Measurements from ENCODE around the gene IL20RB.
"Not testable (repeated sequence)": the region's sequence is repeated elsewhere in the genome, so short reads cannot be mapped to it uniquely, and the experiment has no call there.

The IL20RB gene

DNA sequence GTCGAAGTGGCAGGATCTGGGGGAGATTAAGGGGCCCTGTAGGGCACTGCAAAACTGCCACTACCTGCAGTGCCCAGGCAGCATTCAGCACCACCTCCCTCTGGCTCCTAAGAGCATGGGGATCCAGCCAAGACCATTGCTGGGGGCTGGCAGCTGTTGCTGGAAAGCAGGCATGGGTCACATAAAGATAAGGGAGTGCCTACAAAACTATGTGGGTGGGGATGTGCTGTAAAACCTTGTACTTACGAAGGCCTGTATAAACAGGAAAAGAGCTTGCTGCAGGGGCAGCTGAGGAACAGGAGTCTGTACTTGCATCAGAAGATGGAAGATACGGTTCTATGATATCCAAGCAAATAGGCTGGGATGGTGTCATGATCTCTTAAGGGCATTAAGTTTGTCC, 27.1 kb downstream of the IL20RB start:
- DNase-seq (ENCODE audit: low read depth in 2 of 3, low spot score in 1 of 3), result no peak

GRCh38 chr3:136987398-136987980, 29.7 kb downstream of the IL20RB start:
- not testable (repeated sequence) for DNase-seq (ENCODE audit: low read depth in 2 of 3, low spot score in 1 of 3)

DNA sequence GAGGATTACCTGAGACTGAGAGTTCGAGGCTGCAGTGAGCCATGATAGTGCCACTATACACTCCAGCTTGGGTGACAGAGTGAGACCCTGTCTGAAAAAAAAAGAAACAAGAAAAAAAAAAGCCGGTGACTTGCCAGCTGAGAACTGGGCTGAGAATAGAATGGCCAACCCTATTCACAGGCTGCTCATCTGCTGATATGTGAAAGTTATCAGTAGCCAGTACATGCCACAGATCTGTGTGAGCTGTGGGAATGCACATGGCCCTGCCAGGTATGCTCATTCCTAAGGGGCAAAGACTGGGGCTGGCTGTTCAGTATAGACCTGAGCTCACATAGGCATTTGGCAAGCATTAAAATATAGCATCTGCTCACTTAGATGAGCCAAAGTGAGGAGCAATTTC, 30.9 kb downstream of the IL20RB start:
- DNase-seq (ENCODE audit: low read depth in 2 of 3, low spot score in 1 of 3), result no peak

DNA sequence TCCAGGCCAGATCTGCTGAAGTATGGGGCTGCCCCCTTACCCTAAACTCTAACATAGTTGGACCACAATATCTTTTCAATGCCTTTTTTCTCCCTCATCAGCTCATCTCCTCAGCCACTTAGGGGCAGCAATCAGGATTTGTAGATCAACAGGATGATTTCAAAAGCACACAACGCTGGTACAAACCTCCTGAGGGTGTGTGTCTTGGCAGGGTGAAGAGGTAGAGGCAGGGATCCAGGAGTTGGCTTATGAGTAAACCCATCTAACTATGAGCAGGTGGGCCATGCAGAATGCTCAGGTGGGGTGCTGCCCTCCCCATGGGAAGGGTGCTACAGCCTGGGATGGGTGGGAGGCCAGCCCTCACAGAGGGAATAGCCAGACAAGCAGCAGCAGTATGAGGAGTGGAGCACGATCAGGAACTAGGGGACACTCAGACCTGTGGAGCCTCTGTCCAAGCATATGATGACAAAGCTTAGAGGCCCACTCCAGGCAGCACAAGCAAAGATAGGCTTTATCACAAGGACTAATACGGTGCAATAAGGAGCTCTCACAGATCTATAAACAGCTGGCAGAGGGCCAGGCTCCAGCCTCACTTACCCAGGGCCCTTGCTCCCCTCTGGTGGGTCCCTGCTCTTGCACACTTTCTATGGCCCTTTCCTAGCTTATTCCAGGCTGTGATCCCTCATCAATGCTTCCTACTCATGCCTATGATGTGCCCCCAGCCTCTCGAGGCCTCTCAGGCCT, 32.2 kb downstream of the IL20RB start:
- no peak for DNase-seq (ENCODE audit: low read depth in 2 of 3, low spot score in 1 of 3)

- no peak for DNase-seq (ENCODE audit: low read depth in 2 of 3, low spot score in 1 of 3)
Measured at GRCh38 chr3:136990826-136991225, 33.0 kb downstream of the IL20RB start.

DNA sequence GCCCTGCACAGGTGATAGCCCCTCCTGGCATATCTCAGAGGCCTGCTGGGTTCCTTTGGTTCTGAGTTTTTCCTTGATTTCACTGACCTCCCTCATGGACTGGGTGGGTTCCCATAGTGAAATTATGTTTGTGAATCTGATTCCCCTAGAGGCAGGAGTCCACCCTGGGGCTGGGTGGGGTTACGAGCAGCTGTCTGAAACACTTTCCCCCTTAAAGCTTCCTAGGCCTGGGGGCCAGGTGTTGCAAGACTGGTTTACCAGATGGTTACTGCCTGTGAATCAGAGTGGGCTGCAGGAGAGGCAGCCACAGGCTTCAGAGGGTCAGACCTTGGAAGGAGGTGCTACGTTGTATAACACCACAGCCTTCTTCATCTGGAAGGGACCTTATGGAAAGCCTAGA, 34.3 kb downstream of the IL20RB start:
- no peak for DNase-seq (ENCODE audit: low read depth in 2 of 3, low spot score in 1 of 3)

GRCh38 chr3:136994772-136995516, 37.2 kb downstream of the IL20RB start:
- no peak for DNase-seq (ENCODE audit: low read depth in 2 of 3, low spot score in 1 of 3)

- no peak for DNase-seq (ENCODE audit: low read depth in 2 of 3, low spot score in 1 of 3)
Measured at GRCh38 chr3:136995652-136996051, 37.9 kb downstream of the IL20RB start.

DNA sequence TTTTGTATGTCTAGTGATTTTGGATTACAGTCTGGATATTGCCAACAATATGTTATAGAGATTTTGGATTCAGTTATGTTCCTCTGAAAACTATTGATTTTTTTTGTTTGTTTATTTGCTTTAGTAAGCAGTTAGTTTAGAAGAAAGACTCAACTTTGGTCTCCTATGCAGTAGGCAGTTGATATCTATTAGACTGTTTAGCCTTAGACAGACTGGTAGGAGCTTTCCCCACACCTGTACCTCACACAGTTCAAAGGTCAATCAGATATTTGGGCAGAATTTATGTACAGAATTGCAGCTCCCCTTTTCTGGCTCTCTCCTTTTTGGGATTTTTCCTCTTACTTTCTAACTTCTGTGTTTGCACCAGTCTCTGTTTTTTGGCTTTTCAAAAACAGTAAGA, 42.3 kb downstream of the IL20RB start:
- no peak for DNase-seq (ENCODE audit: low read depth in 2 of 3, low spot score in 1 of 3)

DNA sequence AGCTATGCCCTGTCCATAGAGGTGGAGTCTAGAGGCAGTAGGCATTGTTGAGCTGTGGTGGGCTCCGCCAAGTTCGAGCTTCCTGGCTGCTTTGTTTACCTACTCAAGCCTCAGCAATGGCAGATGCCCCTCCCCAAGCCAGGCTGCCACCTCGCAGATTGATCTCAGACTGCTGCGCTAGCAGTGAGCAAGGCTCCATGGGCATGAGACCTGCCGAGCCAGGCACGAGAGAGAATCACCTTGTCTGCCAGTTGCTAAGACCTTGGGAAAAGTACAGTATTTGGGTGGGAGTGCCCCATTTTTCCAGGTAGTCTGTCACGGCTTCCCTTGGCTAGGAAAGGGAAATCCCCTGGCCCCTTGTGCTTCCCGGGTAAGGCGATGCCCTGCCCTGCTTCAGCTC, 49.6 kb downstream of the IL20RB start:
- not testable (repeated sequence) for DNase-seq (ENCODE audit: low read depth in 2 of 3, low spot score in 1 of 3)

- DNase-seq (ENCODE audit: low read depth in 2 of 3, low spot score in 1 of 3), result no peak
Measured at GRCh38 chr3:137008131-137008530, 50.3 kb downstream of the IL20RB start.

DNA sequence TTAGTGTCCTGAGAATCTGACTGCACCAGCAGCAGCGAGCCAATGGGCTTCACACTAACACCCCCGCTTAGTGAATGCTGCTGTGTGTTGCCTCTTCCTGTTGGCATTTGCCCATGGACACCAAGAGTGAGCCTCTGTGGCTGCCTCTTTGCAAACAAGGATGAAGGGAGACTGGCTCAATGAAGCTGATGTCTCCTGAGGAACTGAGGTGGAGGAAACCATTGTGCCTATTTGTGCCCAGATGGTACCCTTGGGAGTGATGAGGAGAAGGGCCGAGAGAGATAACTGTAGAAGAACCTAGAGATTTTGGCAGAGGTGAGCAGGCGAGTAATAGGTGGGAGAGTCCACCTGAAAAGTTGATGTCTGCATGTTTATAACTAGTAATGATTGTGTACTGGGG, 51.2 kb downstream of the IL20RB start:
- no peak for DNase-seq (ENCODE audit: low read depth in 2 of 3, low spot score in 1 of 3)

DNA sequence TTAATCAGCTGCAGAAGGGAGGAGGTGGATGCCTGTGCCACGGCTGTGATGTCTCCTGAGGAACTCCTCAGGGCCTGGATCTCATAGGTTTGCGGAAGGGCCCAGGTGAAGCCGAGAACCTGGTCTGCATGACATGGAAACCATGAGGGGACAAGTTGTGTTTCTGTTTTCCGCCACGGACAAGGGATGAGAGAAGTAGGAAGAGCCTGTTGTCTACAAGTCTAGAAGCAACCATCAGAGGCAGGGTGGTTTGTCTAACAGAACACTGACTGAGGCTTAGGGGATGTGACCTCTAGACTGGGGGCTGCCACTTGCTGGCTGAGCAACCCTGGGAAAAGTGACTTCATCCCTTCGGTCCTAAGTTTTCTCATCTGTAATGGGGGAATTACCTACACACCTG, 52.4 kb downstream of the IL20RB start:
- no peak for DNase-seq (ENCODE audit: low read depth in 2 of 3, low spot score in 1 of 3)

DNA sequence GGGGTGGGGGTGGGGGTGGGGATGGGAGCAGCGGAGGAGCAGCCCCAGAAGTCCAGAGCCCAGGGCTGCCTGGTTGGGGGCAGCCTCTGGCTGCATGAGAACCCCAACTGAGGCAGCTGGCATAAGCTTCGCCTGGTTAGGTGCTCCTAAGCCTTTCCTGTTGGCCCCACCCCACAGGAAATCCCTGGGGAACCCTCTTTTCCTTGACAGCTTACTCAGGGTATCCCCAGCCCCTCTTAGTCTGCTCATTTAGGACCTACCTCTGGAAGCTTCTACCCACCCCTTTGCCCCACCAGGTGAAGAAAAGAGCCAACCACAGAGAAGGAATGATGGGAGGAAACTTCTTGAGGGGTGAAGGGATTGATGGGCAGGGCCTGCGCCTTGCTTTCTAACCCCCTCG, 53.4 kb downstream of the IL20RB start:
- DNase-seq (ENCODE audit: low read depth in 2 of 3, low spot score in 1 of 3), result no peak

DNA sequence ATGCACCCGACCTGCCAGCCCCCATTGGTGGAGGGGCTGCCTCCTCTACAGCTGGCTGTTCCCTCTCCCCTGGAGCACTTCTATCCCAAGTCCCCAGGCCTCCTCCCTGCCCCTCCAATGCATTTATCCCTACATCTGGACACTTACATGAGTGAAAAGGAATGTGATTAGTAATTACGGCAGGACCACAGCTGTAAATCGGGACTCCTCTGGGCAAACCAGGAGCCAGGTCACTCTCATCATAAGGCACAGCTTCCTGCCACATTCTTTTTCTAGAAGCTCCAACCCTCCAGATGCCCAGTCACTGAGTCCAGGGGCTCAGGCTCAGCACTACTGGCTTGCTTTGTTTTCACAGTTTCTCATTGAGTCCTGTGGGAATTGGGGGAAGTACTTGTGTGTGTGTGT, 54.3 kb downstream of the IL20RB start:
- no peak for DNase-seq (ENCODE audit: low read depth in 2 of 3, low spot score in 1 of 3)

DNA sequence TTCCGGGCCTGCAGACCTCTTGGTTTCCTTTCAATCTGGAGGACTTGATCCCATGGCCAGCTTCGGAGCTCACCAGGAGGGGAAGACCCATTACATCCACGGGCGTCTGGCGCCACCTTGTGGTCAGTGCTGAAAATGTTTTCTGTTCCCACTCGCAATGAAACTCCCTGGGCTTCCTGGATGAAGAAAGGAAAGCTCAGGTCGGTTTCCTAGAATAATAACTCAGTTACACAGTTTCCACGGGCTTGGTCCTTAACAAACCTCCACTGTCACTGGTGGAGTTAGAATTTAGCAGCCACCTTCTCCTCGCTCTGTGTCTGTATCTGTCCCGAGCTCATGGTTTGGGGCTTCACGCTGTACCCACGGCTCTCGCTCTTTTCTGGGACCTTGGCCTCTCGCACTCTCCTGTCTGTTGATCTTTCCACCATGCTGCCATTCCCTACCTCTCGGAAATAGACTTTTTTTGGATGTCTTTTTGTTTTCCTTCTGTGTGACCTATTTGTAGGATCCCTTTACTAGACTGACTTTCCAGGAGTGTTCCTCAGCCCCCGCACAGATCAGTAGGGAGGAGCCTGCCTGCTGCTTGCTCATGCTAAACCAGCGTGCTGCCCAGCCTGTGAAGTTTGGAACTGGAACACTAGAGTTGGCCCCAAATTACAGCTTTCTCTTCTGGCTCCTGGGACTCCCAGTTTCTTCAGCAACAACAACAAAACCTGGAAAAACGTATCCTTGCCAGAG, 56.3 kb downstream of the IL20RB start:
- DNase-seq (ENCODE audit: low read depth in 2 of 3, low spot score in 1 of 3), result peak; percentile 71 to 80 (median 76)

- not testable (repeated sequence) for DNase-seq (ENCODE audit: low read depth in 2 of 3, low spot score in 1 of 3)
Measured at GRCh38 chr3:137017316-137017715, 59.5 kb downstream of the IL20RB start.

DNA sequence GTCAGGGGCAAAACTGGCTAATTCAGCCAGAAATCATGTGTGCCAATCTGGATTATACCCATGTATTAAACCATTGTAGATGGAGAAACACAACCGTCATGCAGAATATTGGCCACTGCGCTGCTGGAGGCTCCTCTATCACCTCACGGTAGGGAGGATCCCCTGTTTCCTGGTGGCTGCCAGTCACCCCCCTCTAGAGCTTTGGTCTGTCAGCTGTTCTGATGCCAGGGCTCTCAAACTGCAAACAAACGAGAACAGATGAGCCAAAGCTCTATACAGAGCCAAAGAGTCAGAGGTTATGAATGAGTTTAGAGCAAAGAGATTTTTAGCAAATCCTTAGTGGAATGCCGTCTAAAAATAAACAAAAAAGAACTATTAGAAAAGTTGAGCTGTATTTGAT, 62.5 kb downstream of the IL20RB start:
- no peak for DNase-seq (ENCODE audit: low read depth in 2 of 3, low spot score in 1 of 3)

DNA sequence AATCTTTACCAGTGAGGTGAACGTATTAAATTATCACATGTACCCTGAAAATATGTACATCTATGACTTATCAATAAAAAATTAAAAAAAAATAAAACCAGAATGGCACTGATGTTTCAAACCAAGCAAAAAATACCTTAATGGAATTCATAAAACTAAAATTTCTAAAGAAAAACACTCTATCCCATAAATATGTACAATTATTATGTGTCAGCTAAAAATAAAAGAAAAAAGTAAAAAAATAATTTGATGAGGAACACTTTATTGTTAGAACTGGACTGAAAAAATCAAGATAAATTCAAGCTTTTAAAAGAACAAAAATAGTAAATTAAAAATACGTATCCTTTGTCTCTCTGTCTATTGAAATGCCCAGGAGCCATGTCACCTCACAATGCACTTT, 63.1 kb downstream of the IL20RB start:
- DNase-seq (ENCODE audit: low read depth in 2 of 3, low spot score in 1 of 3), result no peak

DNA sequence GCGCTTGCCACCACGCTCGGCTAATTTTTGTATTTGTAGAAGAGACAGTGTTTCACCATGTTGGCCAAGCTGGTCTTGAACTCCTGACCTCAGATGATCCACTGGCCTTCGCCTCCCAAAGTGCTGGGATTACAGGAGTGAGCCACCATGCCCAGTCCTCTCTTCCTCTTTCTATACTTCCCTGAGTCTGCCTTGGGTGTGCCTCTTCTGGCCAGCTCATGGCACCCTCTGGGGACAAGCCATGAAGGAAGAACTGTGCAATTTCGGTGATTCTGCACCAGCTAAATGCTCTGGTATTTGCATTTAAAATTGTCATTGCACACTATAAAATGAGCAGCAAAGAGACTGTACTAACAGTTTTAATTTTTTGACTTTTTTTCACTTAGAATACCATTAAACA, 66.6 kb downstream of the IL20RB start:
- DNase-seq (ENCODE audit: low read depth in 2 of 3, low spot score in 1 of 3), result no peak

DNA sequence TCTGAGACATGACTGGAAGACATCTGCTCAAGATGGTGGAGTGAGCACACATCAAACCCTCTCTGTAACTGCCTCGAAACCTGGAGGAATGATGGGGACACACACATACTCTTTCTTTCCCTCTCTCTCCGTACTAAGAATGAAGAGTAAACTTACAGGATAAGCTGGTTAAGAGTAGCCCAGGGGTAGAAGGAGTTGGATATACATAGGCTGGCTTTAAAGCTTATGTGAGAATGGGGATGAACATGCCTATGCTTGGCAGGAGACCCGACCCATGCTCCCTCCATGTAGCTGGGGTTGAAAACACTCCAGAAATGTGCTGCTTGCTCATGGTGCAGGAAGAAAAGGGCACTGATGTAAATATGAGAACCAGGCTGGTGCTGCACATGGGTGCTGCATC, 68.9 kb downstream of the IL20RB start:
- no peak for DNase-seq (ENCODE audit: low read depth in 2 of 3, low spot score in 1 of 3)

Measured in stimulated activated CD4-positive, alpha-beta T cell treated with anti-CD3 and anti-CD28 coated beads, Interleukin-12 subunit alpha, Interleukin-12 subunit beta, amount 100 ng/mL, for 48 hours (primary cell).